GM18508 (cell line): ENCODE results near the gene MAPK8IP1.
"Not testable (repeated sequence)": the region's sequence is repeated elsewhere in the genome, so short reads cannot be mapped to it uniquely, and the experiment has no call there.

Source experiments
- ATAC-seq: cut with Tn5 transposase; IDR thresholded peaks from one replicate; pipeline ENCODE4 v1.9.1; 2021; ENCODE audit warnings: moderate number of reproducible peaks; ENCODE audit not compliant: insufficient read depth, unreplicated experiment

Gene MAPK8IP1

DNA sequence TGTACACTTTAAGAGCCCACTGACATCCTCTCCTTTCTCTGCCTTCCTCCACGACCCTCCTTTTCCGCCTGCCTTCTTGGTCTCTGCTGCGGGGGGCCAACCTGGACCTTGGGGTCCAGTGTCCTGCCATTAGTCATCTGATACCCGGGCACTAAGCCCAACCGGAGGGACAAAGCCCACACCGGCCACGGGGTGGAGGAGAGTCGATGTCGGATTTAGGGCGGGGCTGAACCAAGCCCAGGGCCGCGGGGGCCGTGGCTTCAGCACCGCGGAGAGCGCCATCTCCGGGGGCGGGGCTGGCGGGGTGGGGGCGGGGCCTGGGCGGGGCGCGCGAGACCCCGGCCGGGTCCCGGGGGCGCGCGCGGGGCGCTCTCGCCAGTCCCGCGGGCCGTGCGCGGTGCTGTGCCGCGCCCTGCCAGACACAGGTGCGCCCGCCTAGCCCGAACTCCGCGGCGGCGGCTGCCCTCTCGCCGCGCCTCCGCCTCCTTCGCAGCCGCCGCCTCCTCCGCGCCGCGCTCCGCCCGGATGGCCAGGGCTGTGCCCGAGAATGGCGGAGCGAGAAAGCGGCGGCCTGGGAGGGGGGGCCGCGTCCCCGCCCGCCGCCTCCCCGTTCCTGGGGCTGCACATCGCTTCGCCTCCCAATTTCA is at the start of gene MAPK8IP1:
Gene MAPK8IP1, plus strand, starts transcription at position 378 of the 647 bp plus-strand sequence. Its CDS starts 170 bp downstream, at position 548.
- no peak for ATAC-seq

DNA sequence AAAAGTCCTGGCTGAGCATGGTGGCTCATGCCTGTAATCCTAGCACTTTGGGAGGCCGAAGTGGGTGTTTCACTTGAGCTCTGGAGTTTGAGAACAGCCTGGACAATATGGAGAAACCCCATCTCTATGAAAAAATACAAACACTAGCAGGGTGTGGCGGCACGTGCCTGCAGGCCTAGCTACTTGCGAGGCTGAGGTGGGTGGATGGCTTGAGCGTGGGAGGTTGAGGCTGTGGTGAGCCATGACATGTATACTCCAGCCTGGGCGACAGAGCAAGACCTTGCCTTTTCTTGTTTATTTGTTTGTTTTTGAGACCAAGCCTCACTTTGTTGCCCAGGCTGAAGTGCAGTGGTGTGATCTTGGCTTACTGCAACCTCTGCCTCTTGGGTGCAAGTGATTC is 46.2 kb upstream of the MAPK8IP1 start:
- no peak for ATAC-seq

DNA sequence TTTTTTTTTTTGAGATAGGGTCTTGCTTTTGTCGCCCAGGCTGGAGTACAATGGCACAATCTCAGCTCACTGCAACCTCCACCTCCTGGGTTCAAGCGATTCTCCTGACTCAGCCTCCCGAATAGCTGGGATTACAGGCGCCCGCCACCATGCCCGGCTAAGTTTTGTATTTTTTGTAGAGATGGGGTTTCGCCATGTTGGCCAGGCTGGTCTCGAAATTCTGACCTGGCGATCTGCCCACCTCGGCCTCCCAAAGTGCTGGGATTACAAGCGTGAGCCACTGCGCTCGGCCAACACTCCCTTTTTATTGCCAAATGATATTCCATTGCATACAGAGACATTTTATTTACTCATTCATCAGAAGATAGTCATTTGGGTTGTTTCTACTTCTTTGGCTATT is 45.2 kb upstream of the MAPK8IP1 start:
- not testable (repeated sequence) for ATAC-seq

DNA sequence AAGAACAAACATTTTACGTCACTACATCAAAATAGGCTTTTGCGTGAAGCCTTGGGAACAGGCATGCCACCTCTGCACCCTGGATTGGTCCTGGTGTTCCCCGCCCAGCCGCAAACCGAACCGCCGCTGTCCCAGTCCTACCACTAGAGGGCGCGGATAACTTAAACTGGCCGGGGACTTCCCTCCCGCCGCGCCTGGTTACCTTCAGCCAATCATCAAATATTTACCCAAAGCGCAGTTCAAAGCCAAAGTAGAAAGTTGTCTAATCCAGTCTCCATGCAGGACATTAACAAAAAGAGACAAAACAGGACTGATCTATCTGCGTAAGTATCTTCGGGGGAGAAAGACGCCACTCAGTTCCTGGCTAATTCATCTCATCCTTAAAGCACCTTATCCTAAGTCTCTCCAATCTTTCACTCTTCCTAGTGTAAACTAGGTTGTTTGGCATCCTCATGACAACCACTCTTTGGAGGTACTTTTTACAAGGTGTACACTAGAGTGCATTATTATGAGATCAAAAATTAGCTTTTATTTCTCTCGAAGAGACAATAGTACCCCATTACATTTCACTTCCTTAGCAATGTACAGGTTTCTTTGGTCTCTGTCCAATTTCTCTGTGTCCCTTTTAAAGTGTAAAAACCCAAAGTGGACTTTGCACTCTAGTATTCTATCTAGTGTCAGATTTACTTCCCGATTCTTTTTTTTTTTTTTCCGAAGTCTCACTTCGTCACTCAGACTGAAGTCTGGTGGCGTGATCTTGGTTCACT is 42.1 kb upstream of the MAPK8IP1 start:
- no peak for ATAC-seq

DNA sequence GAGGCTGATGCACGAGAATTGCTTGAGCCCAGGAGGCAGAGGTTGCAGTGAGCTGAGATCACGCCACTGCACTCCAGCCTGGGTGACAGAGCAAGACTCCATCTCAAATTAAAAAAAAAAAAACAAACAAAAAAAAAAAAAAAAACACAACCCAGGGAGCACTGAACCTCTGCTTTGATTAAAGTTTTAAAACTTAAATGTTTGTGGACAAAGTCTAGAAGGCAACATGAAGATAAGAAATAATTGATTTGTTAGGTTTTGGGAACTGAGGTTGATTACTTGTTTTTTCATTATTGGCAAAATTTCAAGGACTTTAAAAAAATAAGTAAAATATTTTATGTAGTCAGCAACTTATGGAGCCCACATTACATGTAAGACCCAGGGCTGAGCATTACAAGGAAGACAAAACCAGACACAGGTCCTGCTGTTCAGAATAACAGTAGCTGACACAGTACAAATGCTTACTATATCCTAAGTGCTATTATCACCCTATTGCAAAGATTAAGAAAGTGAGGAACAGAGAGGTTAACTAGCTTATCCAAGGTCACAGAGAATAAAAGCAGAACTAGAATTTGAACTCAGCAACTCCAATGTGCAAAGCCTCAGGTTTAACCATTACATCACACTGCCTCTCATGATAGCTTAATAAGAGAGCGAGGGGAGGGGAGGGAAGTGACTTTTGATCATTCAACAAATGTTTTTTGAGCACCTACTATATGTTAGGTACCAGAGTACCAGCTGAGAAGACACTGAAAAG is 40.5 kb upstream of the MAPK8IP1 start:
- no peak for ATAC-seq

DNA sequence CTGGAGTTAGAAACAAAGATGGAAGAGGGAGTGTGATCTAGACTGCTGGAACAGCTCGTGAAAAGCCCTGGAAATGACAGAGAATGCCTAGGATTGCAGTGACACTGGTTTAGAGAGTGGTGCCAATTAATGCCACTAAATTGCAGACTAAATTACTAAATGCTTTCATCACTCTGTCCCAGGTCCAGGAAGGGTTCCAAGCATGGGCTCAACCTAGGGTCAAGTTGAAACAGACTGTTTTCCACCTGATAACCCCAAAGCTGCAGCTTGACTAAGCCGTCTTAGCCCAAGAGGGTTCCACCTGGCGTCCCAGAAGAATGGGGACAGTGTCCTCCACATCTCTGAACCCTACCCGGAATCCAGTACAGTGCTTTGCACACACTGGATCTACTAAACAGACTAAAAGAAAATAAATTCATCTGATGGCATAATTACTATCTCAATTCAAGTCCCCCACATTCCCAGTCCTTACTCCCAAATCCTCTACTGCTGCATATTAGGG is 39.2 kb upstream of the MAPK8IP1 start:
- ATAC-seq = no peak

DNA sequence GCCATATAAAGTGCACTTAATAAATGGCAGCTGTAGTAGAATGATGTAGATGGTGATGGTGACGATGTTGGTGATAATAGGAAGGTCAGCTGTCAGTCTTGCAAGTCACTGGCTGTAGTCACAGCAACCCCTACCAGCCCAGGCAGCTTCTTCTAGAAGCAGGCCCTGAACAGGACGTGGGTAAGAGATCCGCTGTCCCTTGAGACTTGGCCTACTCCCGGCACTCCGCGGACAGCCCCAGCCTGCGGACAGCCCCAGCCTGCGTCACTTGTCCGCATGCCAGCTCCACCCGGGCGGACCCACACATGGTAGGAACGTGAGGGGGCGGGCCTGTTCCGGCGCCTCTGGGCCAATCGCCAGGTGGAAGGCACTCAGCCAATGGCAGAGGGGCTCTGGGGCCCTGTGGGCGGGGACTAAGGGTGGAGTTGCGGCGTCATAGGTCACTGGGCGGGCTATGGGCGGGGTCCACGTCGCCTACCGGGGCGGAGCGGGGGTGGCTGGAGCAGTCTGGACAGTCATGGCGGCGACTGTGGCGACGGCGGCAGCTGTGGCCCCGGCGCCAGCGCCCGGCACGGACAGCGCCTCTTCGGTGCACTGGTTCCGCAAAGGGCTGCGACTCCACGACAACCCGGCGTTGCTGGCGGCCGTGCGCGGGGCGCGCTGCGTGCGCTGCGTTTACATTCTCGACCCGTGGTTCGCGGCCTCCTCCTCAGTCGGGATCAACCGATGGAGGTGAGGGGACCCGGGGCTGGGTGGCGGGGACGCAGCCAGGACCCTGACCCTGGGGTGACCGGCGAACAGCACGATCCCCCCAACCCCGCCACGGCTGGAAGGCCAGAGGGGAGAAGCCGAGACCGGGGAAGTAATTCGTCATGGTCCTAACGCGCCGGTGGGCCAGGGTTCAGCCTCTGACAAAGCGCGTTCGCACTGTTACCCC is 38.2 kb upstream of the MAPK8IP1 start, which contains the start of gene CRY2:
Gene CRY2, plus strand, starts transcription at position 502 of the 937 bp plus-strand sequence. Its CDS starts 16 bp downstream, at position 518.
- peak; percentile 82 for ATAC-seq

DNA sequence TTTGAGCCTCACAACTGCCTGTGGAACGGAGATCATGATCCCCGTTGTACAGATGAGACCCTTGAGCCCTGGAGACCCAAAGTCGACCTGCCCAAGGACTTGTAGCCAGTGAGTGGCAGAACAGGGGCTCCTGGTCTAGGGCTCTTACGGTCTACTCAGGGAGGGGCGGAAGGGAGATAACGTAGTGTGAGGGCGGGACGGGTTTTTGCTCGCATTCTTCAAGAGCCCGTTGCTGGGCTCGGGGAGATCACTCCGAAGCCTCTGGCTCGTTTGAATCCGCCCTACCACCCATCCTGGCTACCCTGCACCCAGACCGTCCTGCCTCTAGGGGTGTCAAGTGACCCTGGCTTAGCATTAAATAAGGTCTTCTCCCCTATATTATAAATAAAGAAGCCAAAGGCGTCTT is 37.5 kb upstream of the MAPK8IP1 start:
- ATAC-seq = no peak

DNA sequence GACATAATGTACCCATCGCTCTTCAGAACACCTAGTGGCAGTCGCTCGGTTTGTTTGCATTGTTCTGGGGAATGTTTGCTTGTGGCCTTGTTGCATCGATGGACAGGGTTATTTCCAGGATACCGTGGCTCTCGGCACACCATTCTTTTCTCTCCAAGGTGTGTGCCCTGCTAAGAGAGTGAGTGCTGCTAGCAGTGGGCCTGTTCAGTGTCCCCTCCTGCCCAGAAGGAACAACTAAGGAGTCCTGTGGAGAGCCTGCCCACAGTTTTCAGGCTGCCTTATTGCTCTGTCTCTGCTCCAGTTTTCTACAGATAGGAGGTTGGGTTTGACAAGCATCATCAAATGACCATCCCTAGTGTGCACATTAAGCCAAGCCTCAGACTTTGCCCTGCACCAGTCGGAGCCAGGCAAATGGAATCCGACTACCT is 36.8 kb upstream of the MAPK8IP1 start:
- no peak for ATAC-seq

DNA sequence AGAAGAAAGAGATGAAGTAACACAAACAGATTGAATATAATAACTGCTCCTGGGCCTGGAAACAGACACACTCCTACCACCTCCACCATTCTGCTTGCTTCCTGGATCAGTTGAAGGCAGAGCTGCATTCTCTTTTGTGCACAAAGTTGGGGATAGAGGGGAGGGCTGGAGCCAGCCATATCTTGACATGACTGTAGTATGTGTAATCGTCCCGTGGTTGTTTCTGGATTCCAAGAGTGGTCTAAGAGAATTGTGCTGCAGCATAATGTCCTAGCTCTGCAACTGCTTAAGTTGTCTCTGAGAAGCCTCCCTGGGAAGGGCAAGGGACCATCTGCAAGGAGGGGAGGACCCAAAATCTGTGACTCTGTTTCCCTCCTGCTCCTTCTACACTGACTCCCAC is 35.0 kb upstream of the MAPK8IP1 start:
- no peak for ATAC-seq

DNA sequence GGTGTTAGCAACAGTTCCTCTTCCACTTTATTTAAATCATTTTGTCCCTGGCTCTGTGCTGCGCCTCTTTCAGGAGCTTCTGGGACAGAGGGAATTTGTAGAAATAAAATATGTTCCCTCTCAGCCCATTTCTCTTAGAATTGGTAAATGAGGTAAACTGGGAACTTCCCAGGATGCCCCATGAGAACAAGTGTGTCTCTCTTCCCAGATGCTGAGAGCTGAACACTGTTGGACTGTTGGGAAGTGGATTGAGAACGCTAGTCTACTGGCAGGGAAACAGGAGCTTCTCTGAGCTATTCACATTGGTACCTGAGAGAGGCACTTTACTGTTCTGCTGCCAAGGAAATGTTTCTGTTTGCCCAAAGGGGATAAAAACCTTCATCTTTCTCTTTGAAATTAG is 34.2 kb upstream of the MAPK8IP1 start:
- ATAC-seq = no peak

DNA sequence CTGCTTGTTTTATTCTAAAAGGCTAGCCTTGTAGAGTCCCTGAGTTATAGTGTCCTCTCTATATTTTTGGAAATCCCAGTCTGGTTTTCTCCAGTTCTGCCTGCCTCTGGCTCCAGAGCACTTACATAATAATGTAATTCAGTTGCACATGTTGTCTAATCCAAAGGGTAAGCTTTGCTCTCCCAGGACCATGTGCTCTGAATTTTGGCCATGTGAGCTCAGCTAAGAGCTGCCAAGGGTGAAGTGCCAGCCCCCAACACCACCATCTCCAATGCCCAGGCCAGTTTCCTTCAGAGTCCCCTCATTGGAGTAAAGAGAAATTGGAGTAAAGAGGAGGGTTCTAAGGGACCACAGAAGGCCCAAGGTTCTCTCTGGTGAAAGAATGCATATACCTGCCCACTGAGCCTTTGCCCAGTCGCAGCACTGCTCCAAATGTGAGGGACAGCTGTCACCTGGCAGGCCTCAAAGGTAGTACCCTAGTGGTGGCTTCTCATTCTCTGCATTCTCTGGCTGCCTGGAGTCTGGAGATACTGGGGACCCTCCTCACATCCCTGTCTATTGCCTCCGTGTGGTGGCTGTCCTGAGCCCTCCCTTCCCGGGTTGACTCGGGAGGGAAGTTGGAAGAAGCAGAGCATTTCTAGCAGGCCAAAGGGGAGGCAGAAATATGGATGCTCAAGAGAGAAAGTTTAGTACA is 33.3 kb upstream of the MAPK8IP1 start:
- ATAC-seq = no peak

DNA sequence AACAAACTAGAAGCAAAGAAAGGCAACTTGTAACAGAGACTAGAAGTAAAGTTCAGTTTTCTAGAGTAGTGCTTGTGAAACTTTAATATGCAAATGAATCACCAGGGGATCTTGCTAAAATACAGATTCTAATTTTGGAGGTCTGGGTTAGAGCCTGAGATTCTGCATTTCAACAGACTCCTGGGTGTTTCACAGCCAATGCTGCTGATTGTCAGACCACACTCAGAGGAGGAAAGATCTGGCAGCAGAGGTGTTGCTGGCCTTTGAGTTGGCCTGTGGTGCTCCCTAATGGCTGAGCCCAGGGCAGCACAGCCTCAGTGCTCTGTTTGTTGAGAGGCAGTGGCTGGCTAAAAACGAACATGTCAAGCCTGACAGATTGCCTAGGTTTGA is 32.7 kb upstream of the MAPK8IP1 start:
- ATAC-seq = no peak

DNA sequence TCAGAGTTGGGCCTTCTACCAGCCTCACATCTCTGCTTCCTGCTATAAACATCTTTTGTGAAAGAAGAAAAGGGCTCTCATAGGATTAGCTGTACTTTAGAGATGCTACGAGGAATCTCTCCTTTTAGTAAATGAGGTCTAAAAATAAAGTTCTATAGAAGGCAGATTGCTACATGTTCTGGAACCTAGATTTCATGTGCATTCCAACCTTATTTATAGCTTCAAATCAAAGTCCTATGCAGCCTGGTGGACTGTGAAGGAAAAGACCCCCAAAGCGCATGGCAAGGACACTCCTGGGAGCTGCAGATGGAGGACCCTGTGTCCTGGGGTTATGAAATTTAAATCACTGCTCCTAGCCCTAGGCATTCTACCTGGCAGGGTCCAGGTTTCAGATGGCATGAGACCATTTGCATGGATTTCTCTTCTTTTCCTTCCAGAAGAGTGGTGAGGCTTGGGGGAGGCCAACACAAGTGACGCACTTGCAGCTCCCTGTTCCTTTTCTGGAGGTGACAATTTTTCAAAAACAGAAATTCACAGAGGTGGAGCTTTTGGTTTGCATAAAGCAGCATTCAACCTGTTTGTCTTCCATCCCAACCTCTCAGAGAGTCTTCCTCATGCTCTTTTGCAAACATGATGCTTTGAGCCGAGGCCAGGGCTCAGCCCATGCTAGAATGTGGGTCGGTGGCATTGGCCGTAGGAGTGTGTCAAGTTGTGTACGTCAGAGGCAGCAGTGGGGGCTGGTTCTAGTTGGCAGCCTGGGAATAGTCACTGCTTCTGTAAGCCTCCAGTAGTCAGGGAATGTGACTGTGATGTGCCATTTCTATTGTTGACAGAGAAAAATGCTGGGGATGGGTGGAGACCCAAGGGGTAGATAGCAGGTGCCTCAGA is 31.9 kb upstream of the MAPK8IP1 start:
- no peak for ATAC-seq

DNA sequence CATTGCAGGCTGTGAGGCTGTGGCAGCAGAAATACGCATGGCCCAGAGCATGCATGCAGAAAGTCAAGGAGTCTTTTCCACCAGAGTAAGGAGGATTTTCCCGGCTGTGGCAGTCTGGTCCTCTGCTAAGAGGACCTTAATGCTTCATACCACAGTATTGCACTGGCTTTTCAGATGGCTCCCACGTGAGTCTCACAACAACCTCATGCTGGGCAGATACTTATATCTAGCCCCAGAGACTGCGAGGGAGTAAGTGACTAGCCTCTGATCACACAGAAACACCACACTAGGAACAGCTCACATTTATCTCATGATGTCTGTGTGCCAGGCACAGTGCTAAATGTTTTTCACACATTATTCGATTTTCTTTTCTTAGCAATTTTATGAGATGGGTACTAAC is 30.1 kb upstream of the MAPK8IP1 start:
- ATAC-seq = no peak

DNA sequence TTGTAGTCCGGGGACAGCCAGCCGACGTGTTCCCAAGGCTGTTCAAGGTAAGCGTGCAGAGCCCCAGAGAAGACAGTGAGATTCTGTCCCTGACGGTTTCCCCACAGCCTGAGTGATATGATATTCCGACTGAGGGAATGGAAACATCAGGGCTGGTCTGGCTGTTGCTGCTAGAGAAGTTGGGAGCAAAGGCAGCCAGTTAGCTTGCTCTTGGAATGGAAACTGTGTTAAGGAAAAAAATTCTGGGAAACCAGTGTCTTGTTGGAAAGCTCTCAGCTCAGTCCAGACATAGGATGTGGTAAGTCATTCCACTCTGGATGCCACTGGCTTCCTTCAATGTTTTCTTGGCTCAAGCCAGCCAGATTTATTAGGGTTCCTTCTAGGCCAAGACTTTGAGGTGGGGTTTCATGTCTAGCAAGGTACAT is 29.4 kb upstream of the MAPK8IP1 start:
- ATAC-seq = no peak

DNA sequence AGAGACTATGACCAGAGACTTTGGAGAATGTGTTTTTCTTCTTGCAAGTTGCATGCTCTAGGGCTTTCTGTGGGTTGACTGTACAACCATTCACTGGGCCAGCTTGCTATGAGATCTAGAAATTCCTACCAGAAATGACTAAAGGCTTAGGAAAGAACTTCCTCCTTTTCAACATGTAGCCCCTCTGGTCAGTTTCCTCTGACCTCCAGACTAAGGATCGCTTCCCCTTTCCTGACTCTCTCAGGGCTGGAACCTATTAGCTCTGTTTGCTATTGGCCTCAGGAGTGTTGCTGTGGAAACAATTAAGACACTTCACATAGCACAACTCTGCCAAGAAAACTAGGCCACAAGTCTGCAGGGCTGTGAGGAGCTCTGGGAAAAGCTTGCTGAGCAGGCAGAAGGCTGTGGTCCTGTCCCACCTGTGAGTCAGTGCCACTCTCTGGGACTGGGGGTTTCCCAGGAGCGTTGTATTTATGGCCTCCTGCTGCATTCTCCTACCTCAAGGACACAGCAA is 27.4 kb upstream of the MAPK8IP1 start:
- ATAC-seq = no peak
